B cell (primary cell): ENCODE measurements around the gene ATP6V0A1.

Experiments used
- EZH2 ChIP-seq: IDR thresholded peaks from 2 replicates; pipeline ENCODE4 v1.6.1; 2012; ENCODE audit warnings: borderline replicate concordance, low read depth, mild to moderate bottlenecking, moderate library complexity, low read length; ENCODE audit not compliant: insufficient read depth, poor library complexity, severe bottlenecking
- TF ChIP-seq, protein P1 (sequence below): fragments of 200-600 bp; IDR thresholded peaks from one replicate; pipeline ENCODE4 v1.8.0; 2022; ENCODE audit warnings: antibody characterized with exemption, mild to moderate bottlenecking

DNA sequence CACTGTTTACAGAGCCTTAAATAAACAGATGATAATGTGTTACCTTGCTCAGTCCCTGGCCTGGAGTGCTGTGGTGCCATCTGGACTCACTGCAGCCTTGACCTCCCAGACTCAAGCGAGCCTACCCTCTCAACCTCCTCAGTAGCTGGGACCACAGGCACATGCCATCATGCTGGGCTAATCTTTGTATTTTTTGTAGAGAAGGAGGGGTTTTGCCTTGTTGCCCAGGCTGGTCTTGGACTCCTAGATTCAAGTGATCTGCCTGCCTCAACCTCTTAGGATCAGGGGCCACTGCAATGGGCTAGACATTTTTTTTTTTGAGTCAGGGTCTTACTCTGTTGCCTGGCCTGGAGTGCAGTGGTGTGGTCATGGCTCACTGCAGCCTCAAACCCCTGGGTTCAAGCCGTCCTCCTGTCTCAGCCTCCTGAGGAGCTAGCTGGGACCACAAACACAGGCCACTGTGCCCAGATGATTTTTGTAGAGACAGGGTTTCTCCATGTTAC, 72.3 kb downstream of the ATP6V0A1 start:
- TF ChIP-seq, protein P1, sequence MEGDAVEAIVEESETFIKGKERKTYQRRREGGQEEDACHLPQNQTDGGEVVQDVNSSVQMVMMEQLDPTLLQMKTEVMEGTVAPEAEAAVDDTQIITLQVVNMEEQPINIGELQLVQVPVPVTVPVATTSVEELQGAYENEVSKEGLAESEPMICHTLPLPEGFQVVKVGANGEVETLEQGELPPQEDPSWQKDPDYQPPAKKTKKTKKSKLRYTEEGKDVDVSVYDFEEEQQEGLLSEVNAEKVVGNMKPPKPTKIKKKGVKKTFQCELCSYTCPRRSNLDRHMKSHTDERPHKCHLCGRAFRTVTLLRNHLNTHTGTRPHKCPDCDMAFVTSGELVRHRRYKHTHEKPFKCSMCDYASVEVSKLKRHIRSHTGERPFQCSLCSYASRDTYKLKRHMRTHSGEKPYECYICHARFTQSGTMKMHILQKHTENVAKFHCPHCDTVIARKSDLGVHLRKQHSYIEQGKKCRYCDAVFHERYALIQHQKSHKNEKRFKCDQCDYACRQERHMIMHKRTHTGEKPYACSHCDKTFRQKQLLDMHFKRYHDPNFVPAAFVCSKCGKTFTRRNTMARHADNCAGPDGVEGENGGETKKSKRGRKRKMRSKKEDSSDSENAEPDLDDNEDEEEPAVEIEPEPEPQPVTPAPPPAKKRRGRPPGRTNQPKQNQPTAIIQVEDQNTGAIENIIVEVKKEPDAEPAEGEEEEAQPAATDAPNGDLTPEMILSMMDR = no peak
- TF ChIP-seq EZH2 = no peak
